GM12865 (cell line): ENCODE data around the gene TMX2.
A peak's percentile ranks its signal among the peaks of the same experiment; 100 is the strongest.
"Not testable (repeated sequence)": the region's sequence is repeated elsewhere in the genome, so short reads cannot be mapped to it uniquely, and the experiment has no call there.

Experiments
- DNase-seq: peaks from one replicate; pipeline ENCODE4 v3.0.0; 2010; ENCODE audit warnings: low read depth
- H3K4me3 ChIP-seq: 2 replicates; pipeline ENCODE4 v1.5.1; 2011; ENCODE audit warnings: mild to moderate bottlenecking, low read depth, low read length, control low read depth
- CTCF ChIP-seq: IDR thresholded peaks from 2 replicates; pipeline ENCODE4 v1.5.1; 2011; ENCODE audit warnings: low read length, control low read depth, low read depth, inconsistent platforms; ENCODE audit not compliant: insufficient read depth; ENCODE audit errors: missing control alignments

The TMX2 gene

GRCh38 chr11:57699813-57700212 lies 12.6 kb upstream of the TMX2 start:
- H3K4me3 ChIP-seq, result no peak overlapping the region
- DNase-seq, result no peak
- no peak for TF ChIP-seq CTCF

- H3K4me3 ChIP-seq, result no peak overlapping the region
- no peak for DNase-seq
- no peak for TF ChIP-seq CTCF
Observed at GRCh38 chr11:57700425-57700824, 12.0 kb upstream of the TMX2 start.

- no peak for TF ChIP-seq CTCF
- H3K4me3 ChIP-seq, result no peak overlapping the region
- no peak for DNase-seq
Observed at GRCh38 chr11:57703341-57703740, 9.1 kb upstream of the TMX2 start.

- no peak overlapping the region for H3K4me3 ChIP-seq
- DNase-seq, result no peak
- TF ChIP-seq CTCF, result no peak
Observed at GRCh38 chr11:57704932-57705331, 7.5 kb upstream of the TMX2 start.

GRCh38 chr11:57705432-57705831 lies 7.0 kb upstream of the TMX2 start:
- H3K4me3 ChIP-seq, DNase-seq: not testable (repeated sequence)

- H3K4me3 ChIP-seq, result no peak overlapping the region
- no peak for TF ChIP-seq CTCF
- peak; percentile 26 for DNase-seq
Observed at GRCh38 chr11:57709802-57710367, 2.5 kb upstream of the TMX2 start.

GRCh38 chr11:57711414-57712255 lies 758 bp upstream of the TMX2 start, which contains the start of gene MED19:
Gene MED19 (minus strand): TSS chr11:57712215. CDS start chr11:57712179, 36 bp downstream.
- H3K4me3 ChIP-seq, result peak within 1 kb of the TSS; percentile 98
- peak; percentile 90 for DNase-seq
- no peak for TF ChIP-seq CTCF
